Measurements from ENCODE around the gene ZP2. TPM values are rescaled to one million over a fixed set of nuclear protein-coding genes. Genes with fewer than 3 reads are reported as not detected.
"Not testable (repeated sequence)": the region's sequence is repeated elsewhere in the genome, so short reads cannot be mapped to it uniquely, and the experiment has no call there.

Gene ZP2
- total and polyA plus RNA-seq, 9 of the 15 experiments (the other 6 are each of a cell fraction or from before 2014, with no cell fraction given): not detected

DNA sequence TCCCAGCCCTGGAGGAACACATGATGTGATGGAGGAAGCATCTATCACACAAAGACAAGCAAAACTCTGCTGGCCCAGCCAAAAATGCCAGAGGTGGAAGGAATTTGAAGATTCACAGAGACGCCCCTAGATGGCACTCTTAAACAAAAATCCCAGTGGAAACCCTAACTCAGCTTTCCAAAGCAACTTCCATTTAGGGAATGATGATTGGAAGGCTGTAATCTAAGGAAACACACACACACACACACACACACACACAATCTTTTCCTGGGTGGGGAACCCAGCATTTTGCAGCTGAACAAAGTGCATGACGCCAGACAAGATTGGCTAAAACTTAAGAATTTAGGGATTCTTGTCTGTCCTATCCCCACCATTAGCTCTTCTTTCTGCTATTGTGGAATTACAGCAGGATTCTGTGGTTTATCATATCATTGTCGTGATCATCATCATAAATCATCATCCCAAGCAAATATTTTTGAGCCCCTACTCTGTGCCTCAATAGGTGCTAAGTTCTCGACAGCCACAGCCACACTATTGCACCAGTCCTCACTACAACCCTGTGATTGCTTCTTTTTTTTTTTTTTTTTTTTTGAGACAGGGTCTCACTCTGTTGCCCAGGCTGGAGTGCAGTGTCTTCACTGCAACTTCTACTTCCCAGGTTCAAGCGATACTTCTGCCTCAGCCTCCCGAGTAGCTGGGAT is 54.5 kb downstream of the ZP2 start (continued):
- TF ChIP-seq, protein P1, sequence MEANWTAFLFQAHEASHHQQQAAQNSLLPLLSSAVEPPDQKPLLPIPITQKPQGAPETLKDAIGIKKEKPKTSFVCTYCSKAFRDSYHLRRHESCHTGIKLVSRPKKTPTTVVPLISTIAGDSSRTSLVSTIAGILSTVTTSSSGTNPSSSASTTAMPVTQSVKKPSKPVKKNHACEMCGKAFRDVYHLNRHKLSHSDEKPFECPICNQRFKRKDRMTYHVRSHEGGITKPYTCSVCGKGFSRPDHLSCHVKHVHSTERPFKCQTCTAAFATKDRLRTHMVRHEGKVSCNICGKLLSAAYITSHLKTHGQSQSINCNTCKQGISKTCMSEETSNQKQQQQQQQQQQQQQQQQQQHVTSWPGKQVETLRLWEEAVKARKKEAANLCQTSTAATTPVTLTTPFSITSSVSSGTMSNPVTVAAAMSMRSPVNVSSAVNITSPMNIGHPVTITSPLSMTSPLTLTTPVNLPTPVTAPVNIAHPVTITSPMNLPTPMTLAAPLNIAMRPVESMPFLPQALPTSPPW (CRISPR knock-in tag; IDR thresholded peaks at IDR 0.05): no peak

DNA sequence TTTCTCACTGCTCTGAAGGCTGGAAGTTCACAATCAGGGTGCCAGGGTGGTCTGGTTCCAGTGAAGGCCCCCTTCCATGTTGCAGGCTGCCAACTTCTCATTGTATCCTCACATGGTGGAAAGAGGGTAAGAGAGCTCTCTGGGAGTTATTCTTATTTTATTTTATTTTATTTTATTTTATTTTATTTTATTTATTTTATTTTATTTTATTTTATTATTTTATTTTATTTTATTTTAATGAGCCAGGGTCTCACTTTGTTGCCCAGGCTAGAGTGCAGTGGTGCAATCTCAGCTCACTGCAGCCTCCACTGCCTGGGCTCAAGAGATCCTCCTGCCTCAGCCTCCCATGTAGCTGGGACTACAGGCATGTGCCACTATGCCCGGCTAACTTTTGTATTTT is 55.4 kb downstream of the ZP2 start:
- H3K9me1 ChIP-seq (ENCODE audit: control insufficient read depth, insufficient read depth, low read length); ATAC-seq; H4K20me1 ChIP-seq (replicated peaks; ENCODE audit: control insufficient read depth, insufficient read depth, low read length); H2AFZ ChIP-seq (ENCODE audit: low read depth, low read length); H3K79me2 ChIP-seq (ENCODE audit: control insufficient read depth, insufficient read depth, low read length); H3K9ac ChIP-seq (ENCODE audit: insufficient read depth in 1 of 2, low read depth in 2 of 2, low read length in 2 of 2); DNase-seq (ENCODE audit: extremely low read depth in 1 of 4, low spot score in 3 of 4); BruUV-seq (replicated peaks); POLR2A ChIA-PET; FAIRE-seq; H3K27me3 ChIP-seq (ENCODE audit: control insufficient read depth in 2 of 2, insufficient read depth in 2 of 2, low read length in 2 of 2); H3K4me2 ChIP-seq (ENCODE audit: insufficient read depth, low read length); H3K27ac ChIP-seq (ENCODE audit: extremely low read depth, low read depth, low read length); H3K9me3 ChIP-seq (replicated peaks; ENCODE audit: control insufficient read depth, insufficient read depth, low read depth, low read length); H3K36me3 ChIP-seq (ENCODE audit: control insufficient read depth, insufficient read depth, low read length); H3K4me3 ChIP-seq: not testable (repeated sequence)
- intact Hi-C loops (cut with micrococcal nuclease): loop anchor here (2.0 to 10.0 kb wide), 3 partner anchors 399 to 1165 kb away; no protein-coding TSS in a partner anchor
- in situ Hi-C loops (cut with MboI): loop anchor here (5.0 to 10.0 kb wide), 2 partner anchors 401 to 1159 kb away; no protein-coding TSS in a partner anchor
- 6% methylated on average over 1 of the region's 1 CpG for WGBS (ENCODE audit: insufficient coverage, low coverage, missing lambda C conversion rate)
- H3K4me1 ChIP-seq (replicated peaks in 1 of 2; ENCODE audit: control insufficient read depth in 2 of 2, insufficient read depth in 2 of 2, low read length in 2 of 2): peaks cover 10 to 17% of the 10 kb centered on the region in 2 experiments
- CTCF ChIA-PET (ENCODE audit: low intra/inter-chr PET ratio): interaction anchor here (0.8 to 2.1 kb wide), 4 partner anchors 144 to 1165 kb away, joined by 5 to 12 read pairs (median 5); no protein-coding TSS in a partner anchor
